Endothelial cell of umbilical vein (primary cell): ENCODE measurements around the gene INTU. TPM values are rescaled to one million over a fixed set of nuclear protein-coding genes. Genes with fewer than 3 reads are reported as not detected.

Experiments
- BruUV-seq: library from RNA; stranded (reverse); fragments of 400-500 nt; replicated peaks from 2 replicates; lab custom pipeline; 2021; lab: Mats Ljungman, UMichigan
- CTCF ChIA-PET: fragments of 300-600, 350-600 bp; sonication (Branson Sonifier 250); formaldehyde crosslinking; loops from one replicate; lab custom pipeline; 2021; ENCODE audit warnings: antibody characterized with exemption, inconsistent platforms; lab: Charles Lee
- POLR2A ChIA-PET: fragments of 300-600, 350-600 bp; sonication (Branson Sonifier 250); formaldehyde crosslinking; loops from one replicate; lab custom pipeline; 2021; ENCODE audit warnings: antibody characterized with exemption, inconsistent platforms; lab: Charles Lee
- DNase-seq: peaks from one replicate; pipeline ENCODE4 v3.0.0-alpha.2; 2011; ENCODE audit warnings: low read depth, low spot score
- FAIRE-seq: peaks from 2 replicates; lab custom pipeline; 2011; peaks lifted over from hg19 to GRCh38; lab: Jason Lieb, UNC
- H2AFZ ChIP-seq: 2 replicates; pipeline ENCODE4 v1.6.0; 2012; ENCODE audit warnings: low read depth, low read length, control low read depth, inconsistent platforms
- H3K27ac ChIP-seq: 2 replicates; pipeline ENCODE4 v1.5.1; 2011; ENCODE audit warnings: low read depth, mild to moderate bottlenecking, control low read depth, low read length, moderate library complexity; ENCODE audit not compliant: insufficient read depth
- H3K27me3 ChIP-seq, 2 experiments: 2 replicates each; pipeline versions ENCODE4 v1.6.0 to v1.6.1; 2011; ENCODE audit warnings: low read length in 2 of 2, mixed read lengths in 1 of 2; ENCODE audit not compliant: control insufficient read depth in 2 of 2, insufficient read depth in 2 of 2
- H3K36me3 ChIP-seq, 2 experiments: 2 replicates in 1 of 2; 3 replicates in 1 of 2; pipeline ENCODE4 v1.5.1; 2011; ENCODE audit warnings: low read length in 2 of 2, mild to moderate bottlenecking in 1 of 2, moderate library complexity in 1 of 2; ENCODE audit not compliant: control insufficient read depth in 2 of 2, insufficient read depth in 2 of 2; ENCODE audit errors: extremely low read depth in 1 of 2
- H3K4me1 ChIP-seq: 3 replicates; pipeline ENCODE4 v1.5.1; 2011; ENCODE audit warnings: mild to moderate bottlenecking, low read length; ENCODE audit not compliant: control insufficient read depth, insufficient read depth; ENCODE audit errors: extremely low read depth
- H3K4me2 ChIP-seq: 2 replicates; pipeline ENCODE4 v1.6.1; 2011; ENCODE audit warnings: low read length, control low read depth, mixed read lengths; ENCODE audit not compliant: insufficient read depth
- H3K4me3 ChIP-seq, 3 experiments: fragments of 200-600 bp in 1 of 3; sonication (generic), shearing (Covaris generic) in 1 of 3; replicated peaks in 1 of 3; 2 replicates each; pipeline ENCODE4 v1.5.1; 2011 to 2016; ENCODE audit warnings: control low read depth in 3 of 3, low read length in 3 of 3, mild to moderate bottlenecking in 2 of 3, inconsistent platforms in 1 of 3, low read depth in 1 of 3, moderate library complexity in 1 of 3; ENCODE audit not compliant: insufficient read depth in 1 of 3
- H3K79me2 ChIP-seq: 2 replicates; pipeline ENCODE4 v1.6.0; 2012; ENCODE audit warnings: low read length, inconsistent platforms; ENCODE audit not compliant: control insufficient read depth, insufficient read depth
- H3K9ac ChIP-seq: replicated peaks from 2 replicates; pipeline ENCODE3; 2011; ENCODE audit warnings: low read length, control low read depth; ENCODE audit not compliant: insufficient read depth; ENCODE audit errors: extremely low read depth
- H3K9me1 ChIP-seq: replicated peaks from 3 replicates; pipeline ENCODE4 v1.6.0; 2011; ENCODE audit warnings: mild to moderate bottlenecking, low read length; ENCODE audit not compliant: control insufficient read depth, insufficient read depth; ENCODE audit errors: extremely low read depth
- H3K9me3 ChIP-seq: replicated peaks from 2 replicates; pipeline ENCODE4 v1.5.1; 2012; ENCODE audit warnings: low read length, inconsistent platforms; ENCODE audit not compliant: control insufficient read depth, insufficient read depth
- H4K20me1 ChIP-seq: replicated peaks from 2 replicates; pipeline ENCODE3; 2011; ENCODE audit warnings: mild to moderate bottlenecking, low read length; ENCODE audit not compliant: control insufficient read depth, insufficient read depth; ENCODE audit errors: extremely low read depth
- CTCF ChIP-seq, 2 donors: IDR thresholded peaks; 1 replicate in 1 of 2; 2 replicates in 1 of 2; pipeline ENCODE4 v1.5.1; 2011; ENCODE audit warnings: low read length in 2 of 2, mild to moderate bottlenecking in 2 of 2, moderate library complexity in 2 of 2, control low read depth in 1 of 2, inconsistent platforms in 1 of 2, low read depth in 1 of 2; ENCODE audit not compliant: insufficient read depth in 1 of 2; ENCODE audit errors: extremely low read depth in 1 of 2
- EZH2 ChIP-seq: IDR thresholded peaks from 2 replicates; pipeline ENCODE4 v1.6.1; 2012; ENCODE audit warnings: borderline replicate concordance, low read depth, mild to moderate bottlenecking, moderate library complexity, low read length, inconsistent platforms; ENCODE audit not compliant: severe bottlenecking
- FOS ChIP-seq: IDR thresholded peaks from 2 replicates; pipeline ENCODE4 v1.6.1; 2011; ENCODE audit warnings: mild to moderate bottlenecking, low read length, moderate library complexity, borderline replicate concordance; ENCODE audit not compliant: insufficient read depth
- dilution Hi-C: fragments of 300-500 bp; cut with MboI; formaldehyde crosslinking; loops from one replicate; pipeline ENCODE4 v1.15.0; 2019; ENCODE audit warnings: low sequenced_read_pairs; ENCODE audit not compliant: extremely low pct_ligation_motif_present
- intact Hi-C: fragments of 100-400 bp; cut with micrococcal nuclease; formaldehyde crosslinking; loops from one replicate; pipeline ENCODE4 v1.10.0; 2022
- polyA plus RNA-seq, 4 experiments: library from polyadenylated mRNA; depleted of rRNA in 3 of 4; stranded (reverse) in 3 of 4; unstranded in 1 of 4; fragments of >200 nt; gene quantifications; 2 replicates each; pipeline versions ENCODE4 v1.2.1 to v1.2.3, GENCODE V29; 2011 to 2012; ENCODE audit warnings: missing spikeins in 1 of 4
- total RNA-seq: library from RNA; stranded (reverse); gene quantifications from 2 replicates; pipeline ENCODE4 v1.2.3, GENCODE V29; 2021

Gene INTU
- total and polyA plus RNA-seq, 2 donors (not counting 3 experiments of a cell fraction or from before 2014, with no cell fraction given), result 1.4 to 5.4 TPM

GRCh38 chr4:127732623-127733328, 100.0 kb downstream of the INTU start:
- H3K4me2 ChIP-seq, result no peak overlapping the region
- dilution Hi-C loops (no loop called here), intact Hi-C loops (loop anchor here (1.0 to 2.0 kb wide), 3 partner anchors 109 to 488 kb away; no protein-coding TSS in a partner anchor)
- H4K20me1 ChIP-seq, result no peaks in the 10 kb centered on the region
- DNase-seq (peak; percentile 59), FAIRE-seq (peak; percentile 49)
- CTCF ChIA-PET, result interaction anchor here (0.5 to 7.9 kb wide), 45 partner anchors 9 to 561 kb away, joined by 3 to 414 read pairs (median 5); partner anchors contain the start of genes ABHD18, HSPA4L, INTU and MFSD8
- no peak overlapping the region for H2AFZ ChIP-seq
- H3K27me3 ChIP-seq, result peaks cover 2 to 4% of the 10 kb centered on the region in 2 experiments
- no peak overlapping the region for H3K27ac ChIP-seq
- no peak overlapping the region for H3K4me3 ChIP-seq
- POLR2A ChIA-PET, result interaction anchor here (0.6 to 1.0 kb wide), 2 partner anchors 35 to 128 kb away, joined by 3 read pairs; no protein-coding TSS in a partner anchor
- H3K36me3 ChIP-seq, result no peaks in the 10 kb centered on the region
- H3K79me2 ChIP-seq, result no peaks in the 10 kb centered on the region
- TF ChIP-seq EZH2 (no peak), FOS (no peak), CTCF (IDR thresholded peaks at IDR 0.05; ENCODE audit: extremely low read depth in 1 of 2, insufficient read depth in 1 of 2, low read depth in 1 of 2, low read length in 2 of 2) (peak; percentile 23 to 28)
- H3K9me3 ChIP-seq, result no peaks in the 10 kb centered on the region
- H3K9me1 ChIP-seq, result no peaks in the 10 kb centered on the region
- H3K9ac ChIP-seq, result no peak overlapping the region
- BruUV-seq, result no TSS peak
- no peaks in the 10 kb centered on the region for H3K4me1 ChIP-seq
